Pancreas (tissue), 10 donors: ENCODE data around the gene RSL24D1. TPM values are rescaled to one million over a fixed set of nuclear protein-coding genes. Genes with fewer than 3 reads are reported as not detected.
"Not testable (repeated sequence)": the region's sequence is repeated elsewhere in the genome, so short reads cannot be mapped to it uniquely, and the experiment has no call there.

Source experiments
- ATAC-seq, 4 donors: fragments of 200-7000 bp; cut with Tn5 transposase; one replicate each; pipeline versions ENCODE4 v1.8.0 to v1.9.1; 2020; ENCODE audit warnings: mild to moderate bottlenecking in 4 of 4, moderate library complexity in 4 of 4
- DNase-seq, 6 donors: peaks; one replicate each; pipeline ENCODE4 v3.0.0-alpha.2; 2020
- FAIRE-seq: peaks from 2 replicates; lab custom pipeline; 2012; peaks lifted over from hg19 to GRCh38; lab: Jason Lieb, UNC
- H3K27ac ChIP-seq, 4 donors: fragments of 200-600 bp; sonication (generic); 1 replicate in 3 of 4; 2 replicates in 1 of 4; pipeline versions ENCODE4 v1.5.0 to v1.8.0; 2020
- H3K27me3 ChIP-seq, 4 donors: fragments of 200-600 bp; one replicate each; pipeline ENCODE4 v1.8.0; 2021
- H3K36me3 ChIP-seq, 3 donors: fragments of 200-600 bp; sonication (generic) in 1 of 3; one replicate each; pipeline versions ENCODE4 v1.5.0 to v1.8.0; 2020 to 2021
- H3K4me1 ChIP-seq, 3 donors: fragments of 200-600 bp; one replicate each; pipeline ENCODE4 v1.8.0; 2021
- H3K4me3 ChIP-seq, 4 donors: fragments of 200-600 bp; sonication (generic) in 2 of 4; one replicate each; pipeline versions ENCODE4 v1.5.0 to v1.8.0; 2020 to 2021
- H3K9me3 ChIP-seq, 4 donors: fragments of 200-600 bp; one replicate each; pipeline ENCODE4 v1.8.0; 2021
- WGBS, 2 donors: extraction: QIAGEN DNeasy Blood & Tissue Kit; methylation state at CpG; one replicate each; pipeline ENCODE4 v1.1.7; 2013; 5-methylcytosine and 5-hydroxymethylcytosine counted together
- intact Hi-C, 3 donors: fragments of 100-400 bp; cut with DNase I; formaldehyde crosslinking; loops; one replicate each; pipeline versions ENCODE4 v1.11.1 to v1.14.2; 2022
- polyA plus RNA-seq, 2 donors: library from polyadenylated mRNA; stranded (reverse); fragments of 200-250 nt; gene quantifications; one replicate each; pipeline ENCODE4 v1.2.3, GENCODE V29; 2013
- total RNA-seq, 6 donors: library from RNA; stranded (reverse); fragmentation: NEBNext Ultra II Directional in 4 of 6; extraction: Animal tissue kit (Norgen Biotek cat#: 25700) in 4 of 6; gene quantifications; one replicate each; pipeline versions ENCODE4 v1.2.1 to v1.2.4, GENCODE V29; 2021 to 2023
- TF ChIP-seq, protein P1 (sequence below), 4 donors: fragments of 200-600 bp; sonication (generic) in 3 of 4; IDR thresholded peaks; one replicate each; pipeline versions ENCODE4 v1.5.0 to v1.8.0; 2021; ENCODE audit warnings: antibody characterized with exemption in 4 of 4
- donor health status: healthy with polysubstance abuse.
- donor health status: DM: no; HTN: no; CAD: no; lungs with moderate emphysema.
- donor health status: DM: no; HTN: no; CAD: no.
- donor health status: control.
- donor health status: control.
- donor health status: Bipolar disorder and iron deficiency.
- donor health status: DM: yes; HTN: yes; CAD: no.
- donor health status: DM: no; HTN: no; CAD: no.
- donor health status: DM: no; HTN: no; CAD: no.
- donor health status: DM: yes; HTN: yes; CAD: no.

The RSL24D1 gene
- total and polyA plus RNA-seq, 8 donors = 30.7 to 67.0 (median 37.7) TPM

DNA sequence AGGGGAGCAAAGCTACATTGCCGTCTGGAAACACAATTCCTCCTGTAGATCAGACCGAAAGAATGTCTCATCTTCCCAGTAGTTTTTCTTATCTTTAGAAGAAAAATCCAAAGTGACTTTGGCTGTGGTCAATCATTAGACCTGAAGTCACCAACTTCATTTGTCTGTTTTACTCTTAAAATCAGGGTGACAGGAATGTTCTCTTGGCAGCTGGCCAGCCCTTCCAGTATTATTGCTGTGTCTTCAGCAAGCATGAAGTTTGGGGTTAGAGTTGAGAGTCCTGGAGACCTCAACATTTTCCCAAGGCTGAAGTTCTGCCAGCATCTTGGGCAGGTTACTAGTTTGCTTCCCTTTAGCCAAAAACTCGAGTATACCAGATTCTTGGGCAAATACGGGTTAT lies 32.5 kb downstream of the RSL24D1 start:
- H3K36me3 ChIP-seq = no peaks in the 10 kb centered on the region
- FAIRE-seq (no peak), DNase-seq (no peak), ATAC-seq (no peak)
- H3K4me1 ChIP-seq = no peaks in the 10 kb centered on the region
- H3K27ac ChIP-seq = no peak overlapping the region
- H3K4me3 ChIP-seq = no peak overlapping the region
- H3K27me3 ChIP-seq = no peaks in the 10 kb centered on the region
- WGBS, 2 donors = 62 to 64% methylated on average over 4 of the region's 4 CpGs
- TF ChIP-seq, protein P1, sequence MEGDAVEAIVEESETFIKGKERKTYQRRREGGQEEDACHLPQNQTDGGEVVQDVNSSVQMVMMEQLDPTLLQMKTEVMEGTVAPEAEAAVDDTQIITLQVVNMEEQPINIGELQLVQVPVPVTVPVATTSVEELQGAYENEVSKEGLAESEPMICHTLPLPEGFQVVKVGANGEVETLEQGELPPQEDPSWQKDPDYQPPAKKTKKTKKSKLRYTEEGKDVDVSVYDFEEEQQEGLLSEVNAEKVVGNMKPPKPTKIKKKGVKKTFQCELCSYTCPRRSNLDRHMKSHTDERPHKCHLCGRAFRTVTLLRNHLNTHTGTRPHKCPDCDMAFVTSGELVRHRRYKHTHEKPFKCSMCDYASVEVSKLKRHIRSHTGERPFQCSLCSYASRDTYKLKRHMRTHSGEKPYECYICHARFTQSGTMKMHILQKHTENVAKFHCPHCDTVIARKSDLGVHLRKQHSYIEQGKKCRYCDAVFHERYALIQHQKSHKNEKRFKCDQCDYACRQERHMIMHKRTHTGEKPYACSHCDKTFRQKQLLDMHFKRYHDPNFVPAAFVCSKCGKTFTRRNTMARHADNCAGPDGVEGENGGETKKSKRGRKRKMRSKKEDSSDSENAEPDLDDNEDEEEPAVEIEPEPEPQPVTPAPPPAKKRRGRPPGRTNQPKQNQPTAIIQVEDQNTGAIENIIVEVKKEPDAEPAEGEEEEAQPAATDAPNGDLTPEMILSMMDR (IDR thresholded peaks at IDR 0.05) = no peak
- no peaks in the 10 kb centered on the region for H3K9me3 ChIP-seq
- intact Hi-C loops = no loop called here

DNA sequence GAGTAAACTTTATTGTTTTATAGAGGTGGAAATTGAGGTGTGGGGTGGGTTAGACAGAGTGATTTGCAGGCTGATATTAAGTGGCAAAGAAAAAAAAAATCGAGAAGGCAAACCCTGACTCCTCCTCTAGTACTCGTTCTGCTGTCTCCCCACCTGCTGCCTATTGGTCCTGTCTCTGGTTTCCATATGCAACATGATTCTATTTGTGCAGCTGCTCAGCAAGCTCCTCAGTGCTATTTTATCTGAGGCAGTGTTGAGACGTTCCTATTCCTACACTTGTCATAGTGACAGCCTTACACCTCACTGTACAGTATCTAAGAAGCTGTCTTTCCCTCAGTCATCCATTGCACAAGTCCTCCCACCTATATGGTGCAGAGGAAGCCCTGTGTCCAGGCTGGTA lies 45.1 kb downstream of the RSL24D1 start:
- FAIRE-seq = no peak
- no peaks in the 10 kb centered on the region for H3K27me3 ChIP-seq
- H3K27ac ChIP-seq = no peak overlapping the region

DNA sequence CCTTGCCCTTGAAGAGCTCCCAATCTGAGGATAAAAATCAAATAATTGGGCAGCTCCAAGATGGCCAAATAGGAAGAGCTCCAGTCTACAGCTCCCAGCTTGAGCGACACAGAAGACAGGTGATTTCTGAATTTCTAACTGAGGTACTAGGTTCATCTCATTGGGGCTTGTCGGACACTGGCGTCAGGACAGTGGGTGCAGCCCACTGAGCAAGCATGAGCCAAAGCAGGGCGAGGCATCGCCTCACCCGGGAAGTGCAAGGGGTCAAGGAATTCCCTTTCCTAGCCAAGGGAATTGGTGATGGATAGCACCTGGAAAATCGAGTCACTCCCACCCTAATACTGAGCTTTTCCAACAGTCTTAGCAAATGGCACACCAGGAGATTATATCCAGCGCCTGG lies 53.6 kb downstream of the RSL24D1 start:
- H3K36me3 ChIP-seq, H3K27me3 ChIP-seq, DNase-seq, H3K27ac ChIP-seq, intact Hi-C loops, ATAC-seq, H3K9me3 ChIP-seq, H3K4me1 ChIP-seq, H3K4me3 ChIP-seq, FAIRE-seq: not testable (repeated sequence)
- WGBS, 2 donors = 70 to 75% methylated on average over 8 of the region's 8 CpGs

More for the DNA sequence above, 45.1 kb downstream of the RSL24D1 start:
- ATAC-seq (no peak), DNase-seq (no peak)
- Histone ChIP-seq H3K36me3 (no peaks in the 10 kb centered on the region), H3K4me3 (no peak overlapping the region), H3K4me1 (no peaks in the 10 kb centered on the region), H3K9me3 (no peaks in the 10 kb centered on the region)
- TF ChIP-seq, protein P1 (IDR thresholded peaks at IDR 0.05) = no peak
- intact Hi-C loops = no loop called here
- WGBS, 2 donors = 29 to 37% methylated on average over 3 of the region's 3 CpGs

DNA sequence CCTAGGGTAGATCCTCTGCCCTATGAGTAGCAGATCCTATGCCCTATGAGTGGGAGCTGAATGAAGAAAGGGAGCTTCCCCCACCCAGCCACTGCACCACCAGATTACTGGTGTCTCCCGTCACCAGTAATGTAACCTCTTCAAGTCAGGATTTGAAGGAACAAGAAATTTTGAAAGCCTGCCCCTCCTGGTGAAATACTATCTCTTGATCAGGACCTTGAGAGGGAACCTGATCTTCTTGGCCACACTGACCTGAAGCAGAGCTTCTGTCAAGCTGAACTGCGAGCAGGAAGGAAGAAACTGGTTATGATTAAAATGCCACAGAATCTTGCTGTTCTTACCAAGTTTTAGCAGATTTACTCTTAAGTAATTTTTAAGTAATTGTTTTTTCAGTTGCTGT lies 62.8 kb downstream of the RSL24D1 start:
- no peaks in the 10 kb centered on the region for H3K4me1 ChIP-seq
- TF ChIP-seq, protein P1 (IDR thresholded peaks at IDR 0.05) = no peak
- no peaks in the 10 kb centered on the region for H3K9me3 ChIP-seq
- no peak overlapping the region for H3K4me3 ChIP-seq
- intact Hi-C loops = no loop called here
- H3K27ac ChIP-seq = no peak overlapping the region
- H3K36me3 ChIP-seq = no peaks in the 10 kb centered on the region
- no peaks in the 10 kb centered on the region for H3K27me3 ChIP-seq
- WGBS, 2 donors = 72 to 83% methylated on average over 2 of the region's 2 CpGs
- no peak for ATAC-seq
- no peak for FAIRE-seq
- DNase-seq = no peak

DNA sequence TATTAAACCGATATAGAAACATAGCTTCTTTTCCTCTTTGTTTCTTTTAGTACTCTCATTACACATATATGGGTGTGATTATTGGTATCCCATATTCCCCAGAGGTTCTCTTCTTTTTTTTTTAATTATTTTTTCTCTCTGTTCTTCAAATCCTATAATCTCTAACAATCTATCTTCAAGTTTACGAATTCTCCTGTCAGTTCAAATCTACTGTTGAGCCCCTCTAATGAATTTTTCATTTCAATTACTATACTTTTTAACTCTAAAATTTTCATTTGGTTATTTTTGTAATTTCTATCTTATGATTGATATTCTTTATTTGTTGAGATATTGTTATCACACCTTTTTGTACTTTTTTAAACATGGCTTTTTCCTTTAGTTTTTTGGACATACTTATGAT lies 64.1 kb downstream of the RSL24D1 start:
- no peaks in the 10 kb centered on the region for H3K36me3 ChIP-seq
- no peaks in the 10 kb centered on the region for H3K9me3 ChIP-seq
- TF ChIP-seq, protein P1 (IDR thresholded peaks at IDR 0.05) = no peak
- intact Hi-C loops = no loop called here
- peak; percentile 32 for FAIRE-seq
- DNase-seq = no peak
- H3K4me1 ChIP-seq = no peaks in the 10 kb centered on the region
- no peak overlapping the region for H3K27ac ChIP-seq
- WGBS, 2 donors = 81 to 91% methylated on average over 2 of the region's 2 CpGs
- no peak for ATAC-seq
- H3K4me3 ChIP-seq = no peak overlapping the region
- H3K27me3 ChIP-seq = no peaks in the 10 kb centered on the region

Other genes with a start within 250 kb of the RSL24D1 start
- gene RAB27A, start 92.9 kb upstream of the RSL24D1 start, total RNA-seq = 10 to 100 TPM; 12.6 to 26.5 (median 17.2) TPM
- gene RAB27A, start 92.9 kb upstream of the RSL24D1 start, polyA plus RNA-seq = 1 to 10 TPM; 6.4 to 8.2 TPM
- 1 to 10 TPM; 3.3 to 8.0 (median 4.8) TPM for gene PIGBOS1, start 122.2 kb upstream of the RSL24D1 start, total RNA-seq
- 10 to 100 TPM; 12.1 to 14.5 TPM for gene PIGBOS1, start 122.2 kb upstream of the RSL24D1 start, polyA plus RNA-seq
- 1 to 10 TPM; 3.4 to 6.1 (median 5.0) TPM for gene PIGB, start 122.3 kb upstream of the RSL24D1 start, total RNA-seq
- gene PIGB, start 122.3 kb upstream of the RSL24D1 start, polyA plus RNA-seq = 10 to 100 TPM in 1 of 2 donors, 1 to 10 TPM in 1; 8.5 to 13.1 TPM
- gene CCPG1, start 211.4 kb upstream of the RSL24D1 start, total RNA-seq = 10 to 100 TPM; 65.9 to 88.5 (median 69.5) TPM
- gene CCPG1, start 211.4 kb upstream of the RSL24D1 start, polyA plus RNA-seq = 10 to 100 TPM; 16.2 to 28.3 TPM
- gene PIERCE2, start 211.6 kb upstream of the RSL24D1 start, total RNA-seq = 1 to 10 TPM; 2.8 to 5.6 (median 4.0) TPM
- gene PIERCE2, start 211.6 kb upstream of the RSL24D1 start, polyA plus RNA-seq = 1 to 10 TPM; 4.5 to 9.7 TPM